Left ventricle myocardium inferior (tissue), 1 donor: ENCODE results near the gene PLCG2. TPM values are rescaled to one million over a fixed set of nuclear protein-coding genes. Genes with fewer than 3 reads are reported as not detected.

Experiments used
- DNase-seq: peaks from one replicate; pipeline ENCODE4 v3.0.0-alpha.2; 2020
- H3K27ac ChIP-seq: fragments of 200-600 bp; replicated peaks from 2 replicates; pipeline ENCODE4 v1.8.0; 2021
- H3K27me3 ChIP-seq: fragments of 200-600 bp; 2 replicates; pipeline ENCODE4 v1.8.0; 2021; ENCODE audit warnings: low read depth
- H3K36me3 ChIP-seq: fragments of 200-600 bp; 2 replicates; pipeline ENCODE4 v1.8.0; 2021
- H3K4me1 ChIP-seq: fragments of 200-600 bp; 2 replicates; pipeline ENCODE4 v1.8.0; 2021
- H3K4me3 ChIP-seq: fragments of 200-600 bp; 2 replicates; pipeline ENCODE4 v1.8.0; 2021; ENCODE audit warnings: mild to moderate bottlenecking, moderate library complexity
- H3K9me3 ChIP-seq: fragments of 200-600 bp; replicated peaks from 2 replicates; pipeline ENCODE4 v1.8.0; 2021
- CTCF ChIP-seq: fragments of 200-600 bp; IDR thresholded peaks from 2 replicates; pipeline ENCODE4 v1.8.0; 2021; ENCODE audit warnings: antibody characterized with exemption, mild to moderate bottlenecking, borderline replicate concordance
- intact Hi-C: fragments of 100-400 bp; cut with micrococcal nuclease; formaldehyde crosslinking; loops from one replicate; pipeline ENCODE4 v1.11.0; 2022
- total RNA-seq: library from RNA; stranded (reverse); fragmentation: NEBNext Ultra II Directional; extraction: Animal tissue kit (Norgen Biotek cat#: 25700); gene quantifications from one replicate; pipeline ENCODE4 v1.2.1, GENCODE V29; 2021
- donor health status: DM: no; HTN: yes; CAD: no; lungs with severe emphysema.

The PLCG2 gene
- total RNA-seq, 1 donor from 2014 or later = 5.6 TPM

- intact Hi-C loops = no loop called here
- TF ChIP-seq CTCF = no peak
- Histone ChIP-seq H3K9me3 (peaks cover 17% of the 10 kb centered on the region), H3K27me3 (peaks cover 13% of the 10 kb centered on the region), H3K36me3 (no peaks in the 10 kb centered on the region), H3K27ac (no peak overlapping the region), H3K4me1 (no peaks in the 10 kb centered on the region), H3K4me3 (no peak overlapping the region)
- DNase-seq = no peak
Measured at GRCh38 chr16:81848306-81848853, 69.3 kb downstream of the PLCG2 start.

- DNase-seq = no peak
- Histone ChIP-seq H3K4me3 (no peak overlapping the region), H3K36me3 (no peaks in the 10 kb centered on the region), H3K4me1 (no peaks in the 10 kb centered on the region), H3K27me3 (peaks cover 13% of the 10 kb centered on the region), H3K9me3 (peaks cover 17% of the 10 kb centered on the region), H3K27ac (no peak overlapping the region)
- no peak for TF ChIP-seq CTCF
- intact Hi-C loops = no loop called here
Measured at GRCh38 chr16:81850197-81850944, 71.3 kb downstream of the PLCG2 start.

- intact Hi-C loops = no loop called here
- Histone ChIP-seq H3K4me1 (no peaks in the 10 kb centered on the region), H3K4me3 (no peak overlapping the region)
Measured at GRCh38 chr16:81852347-81852746, 73.3 kb downstream of the PLCG2 start.

GRCh38 chr16:81855552-81856153 lies 76.6 kb downstream of the PLCG2 start:
- Histone ChIP-seq H3K4me3 (no peak overlapping the region), H3K36me3 (no peaks in the 10 kb centered on the region), H3K27ac (no peak overlapping the region), H3K4me1 (no peaks in the 10 kb centered on the region), H3K27me3 (peaks cover 6% of the 10 kb centered on the region), H3K9me3 (no peaks in the 10 kb centered on the region)
- DNase-seq = no peak
- intact Hi-C loops = no loop called here
- no peak for TF ChIP-seq CTCF

More at GRCh38 chr16:81852347-81852746, 73.3 kb downstream of the PLCG2 start:
- TF ChIP-seq CTCF = no peak
- no peaks in the 10 kb centered on the region for H3K36me3 ChIP-seq
- no peak overlapping the region for H3K27ac ChIP-seq
- no peaks in the 10 kb centered on the region for H3K9me3 ChIP-seq
- DNase-seq = no peak
- peaks cover 13% of the 10 kb centered on the region for H3K27me3 ChIP-seq

GRCh38 chr16:81860287-81861266 lies 81.5 kb downstream of the PLCG2 start:
- Histone ChIP-seq H3K4me1 (peaks cover 10% of the 10 kb centered on the region), H3K36me3 (no peaks in the 10 kb centered on the region), H3K27me3 (peaks cover 34% of the 10 kb centered on the region), H3K27ac (peak overlapping the region; percentile 62), H3K9me3 (no peaks in the 10 kb centered on the region), H3K4me3 (no peak overlapping the region)
- no peak for TF ChIP-seq CTCF
- DNase-seq = no peak
- intact Hi-C loops = no loop called here
